DOHH2 (cell line): Measurements from ENCODE around the gene PSG11.

Source experiments
- CTCF ChIP-seq: fragments of 200-600 bp; sonication (generic); IDR thresholded peaks from one replicate; pipeline ENCODE4 v1.5.1; 2014; ENCODE audit warnings: antibody characterized with exemption, mild to moderate bottlenecking, low read depth, low read length; ENCODE audit not compliant: poor library complexity, severe bottlenecking
- EZH2phosphoT487 ChIP-seq: fragments of 200-600 bp; sonication (generic); IDR thresholded peaks from 2 replicates; pipeline ENCODE4 v1.6.1; 2017; ENCODE audit warnings: borderline replicate concordance, mild to moderate bottlenecking, antibody characterized with exemption, low read length, moderate library complexity, mixed read lengths

GRCh38 chr19:42989851-42990250 is 36.4 kb downstream of the PSG11 start:
- TF ChIP-seq CTCF: no peak
- no peak for TF ChIP-seq EZH2phosphoT487
